Retina (tissue), 1 donor: ENCODE measurements around the gene PPCDC.

ENCODE experiments used
- DNase-seq: peaks from one replicate; pipeline ENCODE4 v3.0.0-alpha.2; 2016

The PPCDC gene

DNA sequence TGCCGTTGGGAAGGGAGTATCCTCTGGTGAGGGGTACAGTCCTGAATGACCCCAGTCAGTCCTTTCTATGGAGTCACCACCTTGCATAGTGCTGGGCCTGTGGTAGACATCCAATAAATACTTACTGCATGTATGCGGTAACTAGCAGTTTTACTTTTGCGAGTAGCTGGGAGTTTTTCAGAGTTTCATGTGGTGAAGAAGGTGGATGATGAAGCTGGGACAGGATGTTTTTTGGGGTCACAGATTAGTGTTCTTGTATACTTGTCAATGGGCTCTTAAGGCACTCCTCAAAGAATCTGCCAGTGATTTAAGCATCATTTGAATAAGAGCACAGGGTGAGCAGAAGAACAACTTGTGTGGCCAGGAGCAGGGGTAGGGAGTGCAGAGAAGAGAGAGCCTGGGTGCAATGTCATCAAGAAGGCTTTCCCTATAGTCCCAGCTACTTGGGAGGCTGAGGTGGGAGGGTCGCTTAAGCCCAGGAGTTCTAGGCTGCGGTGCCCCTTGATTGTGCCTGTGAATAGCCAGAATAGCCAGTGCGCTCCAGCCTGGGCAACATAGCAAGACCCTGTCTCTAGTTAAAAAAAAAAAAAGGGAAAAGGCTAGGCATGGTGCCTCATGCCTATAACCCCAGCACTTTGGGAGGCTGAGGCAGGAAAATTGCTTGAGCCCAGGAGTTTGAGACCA lies 22.1 kb downstream of the PPCDC start:
- no peak for DNase-seq

DNA sequence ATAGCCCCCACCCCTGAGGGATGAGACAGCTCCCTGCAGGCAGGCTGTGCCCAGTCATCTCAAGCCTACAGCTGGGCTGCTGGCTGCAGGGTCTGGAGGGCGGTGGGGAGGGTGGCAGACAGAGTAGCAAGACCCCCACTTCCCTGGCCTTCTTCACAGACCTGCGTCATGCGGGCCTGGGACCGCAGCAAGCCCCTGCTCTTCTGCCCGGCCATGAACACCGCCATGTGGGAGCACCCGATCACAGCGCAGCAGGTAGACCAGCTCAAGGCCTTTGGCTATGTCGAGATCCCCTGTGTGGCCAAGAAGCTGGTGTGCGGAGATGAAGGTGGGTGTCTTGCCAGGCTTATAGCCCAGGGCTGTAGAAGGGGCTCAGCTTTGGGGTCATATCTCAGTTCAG lies 25.0 kb downstream of the PPCDC start:
- DNase-seq, result no peak

DNA sequence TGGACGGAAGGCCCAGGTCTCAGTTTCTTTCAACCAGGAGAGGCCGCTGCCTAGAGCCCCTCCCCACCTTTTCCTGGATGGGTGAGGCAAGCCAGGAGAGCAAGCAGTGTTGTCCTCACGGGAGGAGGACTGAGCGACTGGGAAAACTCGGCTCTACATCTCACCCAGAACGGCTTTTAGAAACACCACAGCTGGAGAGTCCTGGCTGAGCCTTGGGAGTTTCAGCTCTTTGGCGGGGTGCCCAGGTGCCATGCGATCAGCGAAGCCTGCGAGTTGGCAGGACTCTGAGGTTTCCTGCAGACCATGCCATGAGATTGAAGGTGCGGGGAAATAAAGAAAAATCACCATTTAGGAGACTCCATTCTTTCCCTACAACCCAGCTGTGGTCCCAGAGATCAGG lies 26.0 kb downstream of the PPCDC start:
- DNase-seq, result no peak

DNA sequence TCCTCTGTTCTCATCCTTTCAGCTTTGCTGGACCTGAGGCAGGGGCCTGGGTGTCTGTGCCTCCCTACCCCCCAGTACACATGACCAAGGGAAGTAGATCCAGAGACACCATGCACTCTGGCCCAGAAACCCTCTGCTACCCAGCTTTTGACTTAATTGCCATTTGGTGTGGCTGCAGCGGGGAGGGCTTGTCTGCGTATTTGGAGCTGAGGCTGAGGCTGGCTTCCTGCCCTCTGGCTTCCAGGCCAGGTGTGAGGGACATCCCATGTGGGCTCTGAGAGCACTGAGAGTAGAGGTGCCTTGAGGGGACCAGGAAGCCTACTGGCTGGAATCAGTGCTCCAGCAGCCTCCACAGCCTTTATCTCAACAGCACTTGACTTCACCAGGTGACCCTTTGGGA lies 26.9 kb downstream of the PPCDC start:
- DNase-seq, result no peak

DNA sequence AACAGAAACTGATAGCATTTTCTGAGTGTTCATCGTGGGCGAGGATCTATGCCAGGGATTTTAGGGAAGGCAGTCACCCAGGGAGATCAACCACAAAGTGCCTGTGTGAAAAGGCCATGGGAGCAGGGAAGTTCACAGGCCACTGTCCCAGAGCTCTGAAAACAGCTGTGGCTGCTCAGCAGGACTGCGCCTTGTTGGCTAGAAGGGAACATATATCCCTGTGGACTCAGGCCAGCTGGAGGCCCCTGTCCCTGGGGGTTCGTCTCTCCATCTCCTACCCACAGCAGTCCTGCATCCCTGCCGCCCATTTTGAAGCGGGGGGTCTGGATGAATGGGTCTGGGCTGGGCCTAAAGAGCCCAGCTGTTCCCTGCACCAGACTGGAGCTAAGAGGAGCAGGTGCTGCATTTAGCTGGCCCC lies 27.8 kb downstream of the PPCDC start:
- peak; percentile 32 for DNase-seq

DNA sequence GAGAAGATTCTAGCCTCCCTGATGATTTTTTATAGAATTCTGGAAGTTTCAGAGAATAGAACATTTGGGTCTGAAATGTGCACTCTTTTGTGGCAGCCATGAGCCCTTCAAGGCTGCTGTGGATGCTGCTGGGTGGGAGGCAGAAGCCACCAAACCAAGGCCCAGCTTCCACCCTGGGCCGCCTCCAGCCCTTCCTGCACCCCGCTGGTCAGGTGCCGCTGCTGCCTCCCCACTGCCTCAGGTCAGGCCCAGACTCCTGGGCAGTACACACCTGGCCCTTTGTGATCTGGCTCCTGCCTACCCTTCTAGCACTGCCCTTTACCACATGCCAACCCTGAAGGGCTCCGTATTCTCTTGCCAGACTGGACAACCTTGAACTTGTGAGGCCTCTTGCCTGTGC lies 28.3 kb downstream of the PPCDC start:
- no peak for DNase-seq

DNA sequence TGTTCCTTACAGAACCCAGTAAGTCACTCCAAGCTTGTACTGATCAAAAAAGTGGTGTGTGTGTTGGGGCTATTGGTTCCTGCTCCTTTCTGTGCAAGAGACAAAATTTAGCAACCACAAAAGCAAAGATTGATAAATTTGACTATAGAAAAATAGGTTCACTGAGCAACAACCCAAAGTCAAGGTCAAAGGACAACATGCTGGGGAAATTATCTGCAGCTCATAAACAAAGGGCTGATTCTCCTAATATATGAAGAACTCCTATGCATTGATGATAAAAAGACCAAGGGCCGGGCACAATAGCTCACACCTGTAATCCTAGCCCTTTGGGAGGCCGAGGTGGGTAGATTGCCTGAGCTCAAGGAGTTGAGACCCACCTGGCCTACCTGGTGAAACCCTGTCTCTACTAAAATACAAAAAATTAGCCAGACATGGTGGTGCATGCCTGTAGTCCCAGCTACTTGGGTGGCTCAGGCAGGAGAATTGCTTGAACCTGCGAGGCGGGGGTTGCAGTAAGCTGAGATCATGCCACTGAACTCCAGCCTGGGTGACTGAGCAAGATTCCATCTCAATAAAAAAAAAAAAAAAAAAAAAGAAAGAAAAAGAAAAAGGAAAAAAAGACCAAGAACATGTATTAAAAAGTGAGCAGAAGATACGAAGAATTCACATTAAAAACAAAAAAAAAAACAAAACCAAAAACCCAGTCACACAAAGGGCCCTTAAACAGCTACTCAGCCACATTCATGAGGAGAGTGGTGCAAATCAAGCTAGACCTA lies 29.8 kb downstream of the PPCDC start:
- no peak for DNase-seq

DNA sequence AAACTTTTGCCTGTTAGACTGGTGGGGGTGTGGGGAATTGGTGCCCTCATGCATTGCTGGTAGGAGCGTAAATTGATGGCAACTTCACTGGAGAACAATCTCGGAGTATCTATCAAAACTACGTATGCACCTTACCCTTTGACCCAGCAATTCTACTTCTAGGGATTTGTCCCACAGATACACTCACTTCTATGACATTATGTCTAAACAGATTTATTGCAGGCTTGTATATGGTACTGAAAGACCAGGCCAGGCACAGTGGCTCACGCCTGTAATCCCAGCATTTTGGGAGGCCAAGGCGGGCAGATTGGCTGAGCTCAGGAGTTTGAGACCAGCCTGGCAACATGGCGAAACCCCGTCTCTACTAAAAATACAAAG lies 30.3 kb downstream of the PPCDC start:
- no peak for DNase-seq

DNA sequence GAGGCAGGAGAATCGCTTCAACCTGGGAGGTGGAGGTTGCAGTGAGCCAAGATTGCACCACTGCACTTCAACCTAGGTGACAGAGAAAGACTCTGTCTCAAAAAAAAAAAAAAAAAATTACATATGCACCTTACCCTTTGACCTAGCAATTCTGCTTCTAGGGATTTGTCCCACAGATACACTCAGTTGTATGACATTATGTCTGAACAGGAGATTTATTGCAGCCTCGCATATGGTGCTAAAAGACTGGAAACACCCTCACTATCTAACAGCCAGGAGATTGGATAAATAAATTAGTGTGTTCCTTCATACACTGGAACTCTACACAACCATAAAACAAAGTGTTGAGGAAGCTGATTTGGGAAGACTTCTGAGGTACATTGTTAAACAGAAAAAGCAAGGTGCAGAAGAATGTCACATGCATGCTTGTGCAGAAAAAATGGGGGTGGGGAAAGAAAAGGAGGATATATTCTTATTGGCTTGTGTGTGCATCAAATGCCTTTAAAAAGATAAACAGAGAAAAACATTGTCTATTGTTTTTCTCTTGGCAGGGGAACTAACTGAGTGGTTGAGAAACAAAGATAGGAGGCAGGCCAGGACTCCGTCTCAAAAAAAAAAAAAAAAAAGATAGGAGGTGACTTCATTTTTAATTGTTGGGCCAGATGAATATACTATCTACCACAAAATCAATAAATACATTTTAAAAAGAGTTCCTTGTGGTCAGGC lies 30.9 kb downstream of the PPCDC start:
- no peak for DNase-seq

DNA sequence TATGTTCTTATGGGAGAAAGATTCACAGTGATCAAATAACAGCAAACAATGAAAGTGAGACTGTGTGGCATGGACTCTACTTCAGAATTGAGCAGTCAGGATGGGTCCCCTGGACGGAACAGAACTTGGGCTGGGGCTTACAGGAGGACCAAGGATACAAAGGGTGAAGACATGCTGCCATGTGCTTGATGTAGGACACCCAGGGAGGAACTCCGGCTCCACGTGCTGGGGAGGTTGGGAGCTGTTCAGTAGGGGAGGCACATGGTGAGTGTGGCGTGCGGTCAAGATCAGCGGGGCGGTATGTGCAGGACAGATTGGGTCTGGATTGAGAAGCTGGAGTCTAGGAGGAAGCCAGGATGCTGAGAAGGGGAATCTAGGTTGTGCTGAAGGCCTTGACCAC lies 32.6 kb downstream of the PPCDC start:
- no peak for DNase-seq

DNA sequence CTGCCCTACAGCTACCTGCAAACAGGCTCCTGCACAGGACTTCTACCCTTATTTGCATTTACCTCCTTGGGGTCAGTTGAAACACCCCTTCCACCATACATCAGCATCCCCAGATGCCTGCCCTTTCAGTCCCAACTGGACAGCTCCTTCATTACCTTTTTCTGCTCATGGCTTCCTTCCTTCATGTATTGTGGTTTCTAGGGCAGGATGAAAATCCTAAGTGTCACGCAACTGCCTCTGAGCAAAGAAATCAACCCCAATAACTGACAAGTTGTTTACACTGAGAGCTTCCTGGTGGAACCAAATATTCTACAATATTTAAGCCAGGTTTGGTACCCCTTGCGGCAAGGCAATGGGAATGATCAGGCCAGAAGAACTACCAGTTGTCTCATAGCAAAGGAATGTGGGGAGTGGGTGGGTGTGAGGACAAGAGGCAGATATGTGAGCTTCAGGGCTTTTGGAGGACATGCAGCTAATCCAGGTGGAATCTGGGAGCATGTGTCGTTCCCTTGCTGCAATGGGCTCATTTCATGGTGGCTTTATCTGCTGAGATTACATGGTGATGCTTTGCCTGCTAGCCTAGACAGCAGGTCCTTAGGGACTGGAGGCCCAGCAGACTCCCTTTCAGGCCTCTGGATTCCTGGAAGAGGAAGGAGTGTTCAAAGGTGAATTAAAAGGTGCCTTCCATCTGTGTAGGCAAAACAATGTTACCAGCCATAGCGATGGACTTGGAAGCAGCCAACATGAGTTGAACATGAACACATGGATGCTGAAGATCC lies 34.9 kb downstream of the PPCDC start:
- no peak for DNase-seq

DNA sequence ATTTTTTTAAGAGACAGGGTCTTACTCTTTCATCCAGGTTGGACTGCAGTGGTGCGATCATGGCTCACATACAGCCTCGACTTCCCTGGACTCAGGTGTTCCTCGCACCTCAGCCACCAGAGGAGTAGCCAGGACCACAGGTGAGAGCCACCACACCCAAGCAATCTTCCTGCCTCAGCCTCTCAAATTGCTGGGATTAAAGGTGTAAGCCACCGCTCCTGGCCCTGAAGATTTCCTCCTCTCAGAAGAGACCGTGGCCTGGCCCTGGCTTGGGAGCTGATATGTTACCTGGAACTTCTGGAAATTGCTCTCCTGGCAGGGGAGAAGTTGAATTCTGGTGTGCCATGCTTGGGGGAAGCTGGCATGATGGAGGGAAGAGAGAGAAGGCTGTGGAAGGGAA lies 36.2 kb downstream of the PPCDC start:
- DNase-seq, result no peak

DNA sequence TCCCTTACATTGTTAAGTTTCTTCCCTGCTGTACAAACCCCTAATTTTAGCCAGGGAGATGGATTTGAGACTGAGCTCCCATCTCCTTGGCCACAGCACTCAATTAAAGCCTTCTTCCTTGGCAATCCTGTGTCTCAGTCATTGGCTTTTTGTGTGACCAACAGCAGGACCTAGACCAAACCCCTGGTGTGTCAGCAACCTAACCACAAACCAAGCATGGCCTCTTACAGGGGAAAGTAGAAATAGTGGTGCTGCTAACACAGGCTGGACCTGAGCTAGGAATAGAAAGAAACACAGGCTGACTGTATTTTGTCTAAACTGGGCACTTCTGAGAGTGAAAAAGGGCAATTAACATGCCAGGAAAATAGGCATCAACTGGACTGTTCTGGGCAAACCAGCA lies 37.9 kb downstream of the PPCDC start:
- DNase-seq, result no peak

DNA sequence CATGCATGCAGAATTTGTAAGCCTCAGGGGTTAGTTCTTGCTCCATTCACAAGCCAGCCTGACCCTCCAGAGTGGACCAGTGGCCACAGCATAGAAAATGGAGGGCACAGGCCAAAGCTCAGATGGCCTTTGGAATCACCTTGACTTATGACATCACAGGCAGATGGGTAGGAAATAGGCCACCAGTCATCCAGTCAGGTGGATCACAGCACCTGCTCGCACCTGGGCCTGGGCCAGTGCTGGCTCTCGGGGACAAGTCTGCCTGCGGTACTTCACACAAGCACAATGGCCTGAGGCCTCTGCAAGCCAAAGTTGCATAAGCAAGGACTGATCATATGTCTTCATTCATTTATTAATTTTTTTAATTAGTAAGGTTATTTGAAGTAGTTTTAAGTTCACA lies 39.3 kb downstream of the PPCDC start:
- no peak for DNase-seq

DNA sequence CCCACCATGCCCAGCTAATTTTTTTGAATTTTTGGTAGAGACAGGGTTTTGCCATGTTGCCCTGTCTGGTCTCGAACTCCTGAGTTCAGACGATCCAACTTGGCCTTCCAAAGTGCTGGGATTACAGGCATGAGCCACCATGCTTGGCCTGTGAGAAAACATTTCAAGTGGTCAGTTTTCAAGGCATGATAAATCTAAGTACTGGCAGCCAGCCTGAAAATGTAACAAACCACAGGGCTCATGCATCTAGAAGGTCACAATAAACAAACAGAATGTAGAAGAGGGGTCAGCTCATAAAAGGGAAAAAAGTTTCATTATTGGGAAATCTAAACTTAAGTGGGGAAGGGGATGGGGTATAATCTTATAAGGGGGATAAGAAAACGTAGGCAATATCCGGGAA lies 39.9 kb downstream of the PPCDC start:
- no peak for DNase-seq

DNA sequence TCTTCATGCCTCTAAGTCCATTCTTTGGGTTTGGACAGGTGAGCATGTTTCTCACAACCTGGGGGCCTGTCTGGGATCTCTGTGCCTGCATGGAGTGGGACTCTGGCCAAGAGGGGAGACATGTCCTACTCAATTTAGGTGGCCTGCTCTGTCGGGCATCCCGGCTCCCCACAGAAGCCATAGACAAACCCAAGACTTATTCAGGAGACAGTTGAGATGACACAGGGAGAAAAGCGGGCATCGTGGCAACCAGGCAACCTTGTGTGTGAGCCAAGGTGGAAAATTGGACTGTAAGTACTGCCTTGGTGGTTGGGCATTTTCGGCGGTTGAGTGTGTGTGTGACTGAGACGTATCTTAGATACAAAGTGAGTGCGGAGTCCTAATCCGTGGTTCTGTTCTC lies 40.5 kb downstream of the PPCDC start:
- no peak for DNase-seq

DNA sequence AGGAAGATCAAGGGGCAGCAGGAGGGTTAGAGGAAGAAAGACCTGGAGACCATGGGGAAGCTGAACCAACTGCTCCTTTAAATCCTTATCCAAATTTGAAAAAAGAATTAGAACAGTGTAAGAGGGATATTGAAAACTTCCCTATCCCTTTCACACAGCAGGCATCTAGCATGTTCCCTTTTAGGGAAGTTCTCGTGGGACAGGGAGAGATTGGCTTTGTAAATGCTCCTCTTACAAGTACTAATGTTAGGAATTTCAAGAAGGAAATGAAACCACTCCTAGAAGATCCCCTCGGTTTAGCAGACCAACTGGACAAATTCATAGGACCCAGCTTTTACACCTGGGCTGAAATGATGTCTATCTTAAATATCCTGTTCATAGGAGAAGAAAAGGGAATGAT lies 41.5 kb downstream of the PPCDC start:
- DNase-seq, result no peak

DNA sequence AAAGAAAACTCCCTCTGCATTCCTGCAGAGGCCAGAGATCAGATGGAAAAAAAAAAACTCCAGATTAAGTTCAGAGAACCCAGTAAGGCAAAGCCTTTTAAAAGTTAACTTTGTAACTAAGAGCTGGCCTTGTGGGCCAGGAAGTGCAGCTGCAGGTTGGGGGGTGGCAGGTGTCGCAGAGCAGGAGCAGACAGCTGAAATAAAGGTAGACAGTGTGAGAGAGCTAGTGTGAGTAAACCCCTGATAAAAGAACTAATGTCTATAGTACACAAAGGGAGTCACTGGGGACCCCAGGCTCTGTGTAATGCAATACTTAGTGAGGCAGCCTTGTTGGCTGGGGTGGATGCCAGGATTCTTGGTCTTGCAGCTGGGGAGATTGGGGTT lies 42.1 kb downstream of the PPCDC start:
- DNase-seq, result no peak

DNA sequence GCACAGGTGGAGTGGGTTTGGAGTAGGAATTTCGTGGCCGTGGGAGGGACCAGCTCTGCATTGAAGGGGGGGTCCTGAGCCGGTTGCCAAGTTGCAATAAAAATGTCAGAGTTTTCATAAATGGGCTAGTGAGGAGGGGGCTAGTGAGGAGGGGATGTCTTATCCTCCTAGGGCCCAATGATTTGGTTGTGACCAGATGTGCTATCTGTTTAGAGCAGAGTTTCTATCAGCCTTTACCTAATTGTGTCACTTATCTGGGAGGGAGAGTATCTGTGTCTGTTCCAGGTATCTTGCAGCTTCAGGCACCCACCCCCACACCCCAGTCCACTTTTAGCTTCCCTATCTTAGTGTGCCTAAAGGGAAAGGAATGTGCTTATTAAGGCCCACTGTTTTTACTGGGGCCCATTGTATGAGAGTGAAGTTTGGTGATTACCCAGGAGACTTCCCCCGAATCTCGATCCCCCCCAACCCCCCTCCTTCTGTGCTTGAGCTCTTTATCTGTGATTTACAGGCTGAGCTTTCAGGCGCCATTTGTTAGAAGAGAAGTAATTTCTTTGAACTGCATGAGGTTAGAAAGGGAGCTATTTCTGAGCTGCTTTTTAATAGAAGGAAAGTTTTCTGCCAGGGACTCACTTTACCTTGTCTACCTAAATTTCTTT lies 42.6 kb downstream of the PPCDC start:
- DNase-seq, result no peak

DNA sequence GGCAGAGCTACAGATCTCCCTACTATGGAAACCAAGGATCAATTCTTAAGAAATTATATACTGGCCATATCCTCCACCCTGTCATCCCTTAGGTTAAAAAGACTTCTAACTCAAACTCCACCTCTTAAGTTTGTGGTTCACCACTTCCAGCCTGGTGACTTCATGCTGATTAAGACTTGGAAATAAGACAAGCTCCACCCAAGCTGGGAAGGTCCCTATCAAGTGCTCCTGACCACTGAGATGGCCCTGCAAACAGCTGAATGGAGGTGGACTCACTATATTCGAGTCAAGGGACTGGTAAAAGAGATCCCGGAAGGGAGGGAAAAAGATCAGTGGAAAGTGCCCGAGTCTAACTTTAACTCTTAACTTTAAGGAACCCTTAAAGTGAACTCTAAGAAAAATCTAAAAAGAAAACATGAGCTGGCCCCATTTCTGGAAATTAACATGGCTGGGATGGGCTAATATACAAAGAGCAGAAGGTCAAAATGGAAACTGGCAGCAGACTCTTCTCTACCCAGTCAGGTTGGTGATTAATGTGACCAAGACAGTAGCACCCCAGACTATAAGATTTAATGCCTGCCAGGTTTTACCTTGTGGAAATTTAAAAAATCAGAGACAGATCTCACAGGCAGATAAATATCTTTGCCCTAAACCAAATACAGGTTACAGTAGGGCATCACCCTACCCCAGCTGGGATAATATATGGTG lies 43.9 kb downstream of the PPCDC start:
- DNase-seq, result no peak

DNA sequence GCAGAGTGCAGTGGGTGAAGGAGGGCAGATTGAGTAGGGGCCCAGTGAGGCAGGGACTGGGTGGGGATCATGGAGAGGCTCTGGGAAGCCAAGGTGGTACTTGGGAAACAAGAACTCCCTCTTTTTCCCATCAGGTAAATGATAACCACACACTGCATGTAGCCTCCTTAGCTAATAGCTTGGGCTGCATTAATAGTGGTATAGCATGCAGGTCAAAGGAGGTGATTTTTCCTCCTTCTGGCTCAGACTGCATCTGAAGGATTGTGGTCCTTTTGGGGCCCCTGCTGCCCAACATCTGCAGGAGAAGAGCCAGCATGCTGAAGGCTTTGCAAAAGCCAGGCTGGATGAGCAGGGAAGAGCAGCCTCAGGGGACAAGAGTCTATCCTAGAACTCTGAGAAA lies 45.4 kb downstream of the PPCDC start:
- DNase-seq, result no peak

DNA sequence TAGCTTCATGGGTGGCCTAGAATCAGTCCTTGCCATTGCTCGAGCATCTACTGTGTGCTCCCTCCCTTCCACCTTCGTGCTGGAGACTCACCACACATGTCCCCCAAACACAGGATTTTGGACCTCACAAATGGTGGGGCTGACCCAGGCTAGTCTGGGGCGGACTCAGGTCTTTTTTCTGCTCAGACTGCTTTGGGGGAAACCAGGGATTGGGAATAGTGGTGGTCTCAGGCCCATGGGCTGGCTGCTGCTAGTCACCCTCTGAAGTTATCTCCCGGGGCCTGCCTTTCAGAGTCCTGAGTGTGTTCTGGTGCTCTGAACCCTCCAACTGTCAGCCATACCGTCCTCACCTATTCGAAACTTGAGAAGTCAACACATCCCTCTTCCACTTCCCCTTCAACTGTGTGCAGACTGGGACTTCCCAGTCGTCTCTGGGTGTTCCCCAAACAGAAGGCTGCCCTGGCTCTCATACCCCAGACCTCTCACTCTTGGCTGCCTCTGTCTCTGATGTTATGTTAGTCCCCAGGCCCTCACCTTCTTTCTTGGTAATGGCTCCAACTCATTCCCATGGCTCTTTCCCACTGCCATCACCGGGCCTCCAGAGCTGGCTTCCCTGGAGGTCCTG lies 46.0 kb downstream of the PPCDC start:
- DNase-seq, result no peak
